ENCODE measurements around the gene G3BP1.
A peak's percentile ranks its signal among the peaks of the same experiment; 100 is the strongest.

The G3BP1 gene

GRCh38 chr5:151795426-151795825, 23.7 kb downstream of the G3BP1 start:
- FAIRE-seq (no peak), DNase-seq (ENCODE audit: insufficient read length, low spot score) (no peak)
- no peak for TF ChIP-seq POLR2A (IDR thresholded peaks at IDR 0.05; ENCODE audit: low read depth, low read length)

- TF ChIP-seq POLR2A (IDR thresholded peaks at IDR 0.05; ENCODE audit: low read depth, low read length) = no peak
- DNase-seq (ENCODE audit: insufficient read length, low spot score) (no peak), FAIRE-seq (no peak)
Measured at GRCh38 chr5:151798674-151799073, 26.9 kb downstream of the G3BP1 start.

GRCh38 chr5:151799407-151799806, 27.7 kb downstream of the G3BP1 start:
- DNase-seq (ENCODE audit: insufficient read length, low spot score) (no peak), FAIRE-seq (peak; percentile 30)
- TF ChIP-seq POLR2A (IDR thresholded peaks at IDR 0.05; ENCODE audit: low read depth, low read length) = no peak

GRCh38 chr5:151800532-151800931, 28.8 kb downstream of the G3BP1 start:
- TF ChIP-seq POLR2A (IDR thresholded peaks at IDR 0.05; ENCODE audit: low read depth, low read length) = no peak
- FAIRE-seq (no peak), DNase-seq (ENCODE audit: insufficient read length, low spot score) (no peak)

- DNase-seq (ENCODE audit: insufficient read length, low spot score) (no peak), FAIRE-seq (peak; percentile 80)
- TF ChIP-seq POLR2A (IDR thresholded peaks at IDR 0.05; ENCODE audit: low read depth, low read length) = no peak
Measured at GRCh38 chr5:151805414-151806223, 33.9 kb downstream of the G3BP1 start.

- no peak for TF ChIP-seq POLR2A (IDR thresholded peaks at IDR 0.05; ENCODE audit: low read depth, low read length)
- FAIRE-seq (no peak), DNase-seq (ENCODE audit: insufficient read length, low spot score) (no peak)
Measured at GRCh38 chr5:151808451-151809169, 36.9 kb downstream of the G3BP1 start.

- no peak for DNase-seq (ENCODE audit: insufficient read length, low spot score)
- no peak for FAIRE-seq
Measured at GRCh38 chr5:151810449-151810848, 38.7 kb downstream of the G3BP1 start.

GRCh38 chr5:151810897-151811296, 39.1 kb downstream of the G3BP1 start:
- DNase-seq (ENCODE audit: insufficient read length, low spot score) (no peak), FAIRE-seq (peak; percentile 33)
- no peak for TF ChIP-seq POLR2A (IDR thresholded peaks at IDR 0.05; ENCODE audit: low read depth, low read length)

More at GRCh38 chr5:151810449-151810848, 38.7 kb downstream of the G3BP1 start:
- no peak for TF ChIP-seq POLR2A (IDR thresholded peaks at IDR 0.05; ENCODE audit: low read depth, low read length)

- no peak for TF ChIP-seq POLR2A (IDR thresholded peaks at IDR 0.05; ENCODE audit: low read depth, low read length)
- DNase-seq (ENCODE audit: insufficient read length, low spot score) (no peak), FAIRE-seq (peak; percentile 60)
Measured at GRCh38 chr5:151811593-151812321, 40.0 kb downstream of the G3BP1 start.

- FAIRE-seq (peak; percentile 30), DNase-seq (ENCODE audit: insufficient read length, low spot score) (no peak)
- no peak for TF ChIP-seq POLR2A (IDR thresholded peaks at IDR 0.05; ENCODE audit: low read depth, low read length)
Measured at GRCh38 chr5:151812757-151813309, 41.1 kb downstream of the G3BP1 start.

GRCh38 chr5:151815051-151815450, 43.3 kb downstream of the G3BP1 start:
- DNase-seq (ENCODE audit: insufficient read length, low spot score) (no peak), FAIRE-seq (no peak)
- TF ChIP-seq POLR2A (IDR thresholded peaks at IDR 0.05; ENCODE audit: low read depth, low read length) = no peak

- no peak for FAIRE-seq
- no peak for DNase-seq (ENCODE audit: insufficient read length, low spot score)
- no peak for TF ChIP-seq POLR2A (IDR thresholded peaks at IDR 0.05; ENCODE audit: low read depth, low read length)
Measured at GRCh38 chr5:151819830-151820229, 48.1 kb downstream of the G3BP1 start.

GRCh38 chr5:151820271-151820670, 48.5 kb downstream of the G3BP1 start:
- TF ChIP-seq POLR2A (IDR thresholded peaks at IDR 0.05; ENCODE audit: low read depth, low read length) = no peak
- no peak for DNase-seq (ENCODE audit: insufficient read length, low spot score)
- no peak for FAIRE-seq

- FAIRE-seq (no peak), DNase-seq (ENCODE audit: insufficient read length, low spot score) (no peak)
- no peak for TF ChIP-seq POLR2A (IDR thresholded peaks at IDR 0.05; ENCODE audit: low read depth, low read length)
Measured at GRCh38 chr5:151820903-151821302, 49.1 kb downstream of the G3BP1 start.
